ENCODE data around the gene SSX2IP. TPM values are rescaled to one million over a fixed set of nuclear protein-coding genes. Genes with fewer than 3 reads are reported as not detected.
A peak's percentile ranks its signal among the peaks of the same experiment; 100 is the strongest.

The SSX2IP gene
- total RNA-seq, 2 experiments from 2014 or later: 10.0 to 12.7 TPM

- CTCF ChIA-PET: interaction anchor here (0.7 to 2.8 kb wide), 12 partner anchors 9 to 267 kb away, joined by 3 to 18 read pairs (median 5); no protein-coding TSS in a partner anchor
- H3K4me1 Mint-ChIP-seq (ENCODE audit: low read depth): peaks cover 6% of the 10 kb centered on the region
- intact Hi-C loops (cut with micrococcal nuclease): loop anchor here (2.0 to 10.0 kb wide), 2 partner anchors 85 to 267 kb away; no protein-coding TSS in a partner anchor
- TF ChIP-seq, protein P1, sequence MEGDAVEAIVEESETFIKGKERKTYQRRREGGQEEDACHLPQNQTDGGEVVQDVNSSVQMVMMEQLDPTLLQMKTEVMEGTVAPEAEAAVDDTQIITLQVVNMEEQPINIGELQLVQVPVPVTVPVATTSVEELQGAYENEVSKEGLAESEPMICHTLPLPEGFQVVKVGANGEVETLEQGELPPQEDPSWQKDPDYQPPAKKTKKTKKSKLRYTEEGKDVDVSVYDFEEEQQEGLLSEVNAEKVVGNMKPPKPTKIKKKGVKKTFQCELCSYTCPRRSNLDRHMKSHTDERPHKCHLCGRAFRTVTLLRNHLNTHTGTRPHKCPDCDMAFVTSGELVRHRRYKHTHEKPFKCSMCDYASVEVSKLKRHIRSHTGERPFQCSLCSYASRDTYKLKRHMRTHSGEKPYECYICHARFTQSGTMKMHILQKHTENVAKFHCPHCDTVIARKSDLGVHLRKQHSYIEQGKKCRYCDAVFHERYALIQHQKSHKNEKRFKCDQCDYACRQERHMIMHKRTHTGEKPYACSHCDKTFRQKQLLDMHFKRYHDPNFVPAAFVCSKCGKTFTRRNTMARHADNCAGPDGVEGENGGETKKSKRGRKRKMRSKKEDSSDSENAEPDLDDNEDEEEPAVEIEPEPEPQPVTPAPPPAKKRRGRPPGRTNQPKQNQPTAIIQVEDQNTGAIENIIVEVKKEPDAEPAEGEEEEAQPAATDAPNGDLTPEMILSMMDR (IDR thresholded peaks at IDR 0.05): peak; percentile 15
- ATAC-seq: peak; percentile 42
- no peak overlapping the region for H3K27ac Mint-ChIP-seq
- H3K9me3 Mint-ChIP-seq: no peaks in the 10 kb centered on the region
- H3K4me3 Mint-ChIP-seq: no peak overlapping the region
- DNase-seq: no peak
- POLR2A ChIA-PET: no interaction called here
- no peaks in the 10 kb centered on the region for H3K36me3 Mint-ChIP-seq (ENCODE audit: low read depth)
- no peaks in the 10 kb centered on the region for H3K27me3 Mint-ChIP-seq
Measured at GRCh38 chr1:84668185-84668584, 22.1 kb downstream of the SSX2IP start.

GRCh38 chr1:84665703-84666317, 24.5 kb downstream of the SSX2IP start:
- H3K9me3 Mint-ChIP-seq: no peaks in the 10 kb centered on the region
- H3K4me3 Mint-ChIP-seq: no peak overlapping the region
- CTCF ChIA-PET: interaction anchor here (0.9 kb wide), 1 partner anchor 58 kb away, joined by 3 read pairs; no protein-coding TSS in a partner anchor
- peaks cover 4% of the 10 kb centered on the region for H3K36me3 Mint-ChIP-seq (ENCODE audit: low read depth)
- H3K27me3 Mint-ChIP-seq: no peaks in the 10 kb centered on the region
- POLR2A ChIA-PET: no interaction called here
- TF ChIP-seq, protein P1 (IDR thresholded peaks at IDR 0.05): no peak
- no peak for DNase-seq
- intact Hi-C loops (cut with micrococcal nuclease): loop anchor here (10.0 kb wide), 1 partner anchor 269 kb away; no protein-coding TSS in a partner anchor
- no peaks in the 10 kb centered on the region for H3K4me1 Mint-ChIP-seq (ENCODE audit: low read depth)
- no peak for ATAC-seq
- no peak overlapping the region for H3K27ac Mint-ChIP-seq

- ATAC-seq: no peak
- Mint-ChIP-seq H3K9me3 (no peaks in the 10 kb centered on the region), H3K4me1 (ENCODE audit: low read depth) (no peaks in the 10 kb centered on the region), H3K36me3 (ENCODE audit: low read depth) (peaks cover 29% of the 10 kb centered on the region), H3K4me3 (no peak overlapping the region), H3K27ac (no peak overlapping the region), H3K27me3 (no peaks in the 10 kb centered on the region)
- no peak for DNase-seq
- POLR2A ChIA-PET: no interaction called here
- TF ChIP-seq, protein P1 (IDR thresholded peaks at IDR 0.05): no peak
- CTCF ChIA-PET: interaction anchor here (1.1 kb wide), 1 partner anchor 100 kb away, joined by 4 read pairs; no protein-coding TSS in a partner anchor
- intact Hi-C loops (cut with micrococcal nuclease): no loop called here
Measured at GRCh38 chr1:84653130-84653677, 37.1 kb downstream of the SSX2IP start.

DNA sequence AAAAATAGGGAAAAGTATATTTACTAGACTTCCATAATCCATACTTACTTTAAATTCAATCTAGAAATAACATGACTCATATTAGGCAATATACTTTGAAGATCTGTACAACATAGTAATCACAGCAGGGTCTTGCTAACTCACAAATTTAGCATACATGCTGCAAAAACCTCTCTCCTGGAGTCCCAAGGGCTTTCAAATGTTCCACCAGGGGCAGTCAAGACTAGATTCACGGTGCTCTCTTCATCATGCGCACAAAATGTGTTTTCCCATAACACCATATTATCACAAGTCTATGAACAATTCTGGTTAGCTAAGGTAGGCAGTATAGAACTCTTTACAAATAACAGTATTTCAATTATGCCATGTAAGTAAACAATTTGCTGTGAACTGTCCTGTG, 45.8 kb downstream of the SSX2IP start:
- Mint-ChIP-seq H3K36me3 (ENCODE audit: low read depth) (peaks cover 5% of the 10 kb centered on the region), H3K9me3 (no peaks in the 10 kb centered on the region), H3K4me1 (ENCODE audit: low read depth) (no peaks in the 10 kb centered on the region), H3K27ac (no peak overlapping the region), H3K4me3 (no peak overlapping the region), H3K27me3 (no peaks in the 10 kb centered on the region)
- intact Hi-C loops (cut with micrococcal nuclease): no loop called here
- ChIA-PET CTCF (interaction anchor here (1.6 kb wide), 1 partner anchor 9 kb away, joined by 3 read pairs; no protein-coding TSS in a partner anchor), POLR2A (interaction anchor here (0.9 kb wide), 1 partner anchor 71 kb away, joined by 3 read pairs; no protein-coding TSS in a partner anchor)
- no peak for DNase-seq
- TF ChIP-seq, protein P1 (IDR thresholded peaks at IDR 0.05): no peak
- no peak for ATAC-seq

- Mint-ChIP-seq H3K9me3 (no peaks in the 10 kb centered on the region), H3K27ac (no peak overlapping the region), H3K4me3 (no peak overlapping the region), H3K27me3 (no peaks in the 10 kb centered on the region), H3K36me3 (ENCODE audit: low read depth) (no peaks in the 10 kb centered on the region), H3K4me1 (ENCODE audit: low read depth) (no peaks in the 10 kb centered on the region)
- intact Hi-C loops (cut with micrococcal nuclease): no loop called here
- TF ChIP-seq, protein P1 (IDR thresholded peaks at IDR 0.05): no peak
- ChIA-PET CTCF (interaction anchor here (0.7 to 0.8 kb wide), 2 partner anchors 81 to 200 kb away, joined by 3 read pairs; no protein-coding TSS in a partner anchor), POLR2A (no interaction called here)
- DNase-seq (no peak), ATAC-seq (no peak)
Measured at GRCh38 chr1:84643183-84643582, 47.1 kb downstream of the SSX2IP start.

Measured in activated CD8-positive, alpha-beta T cell treated with anti-CD3 and anti-CD28 coated beads for 36 hours (primary cell).